ELR (cell line): ENCODE data around the gene COL20A1.

Experiments
- DNase-seq: peaks from one replicate; pipeline ENCODE4 v3.0.0-alpha.2; 2015; ENCODE audit warnings: low read depth

COL20A1 gene

GRCh38 chr20:63350196-63350595, 57.2 kb downstream of the COL20A1 start:
- DNase-seq, result no peak

- DNase-seq, result no peak
These were observed 57.8 kb downstream of the COL20A1 start for GRCh38 chr20:63350597-63351325.

GRCh38 chr20:63351326-63351700, 58.3 kb downstream of the COL20A1 start:
- no peak for DNase-seq

GRCh38 chr20:63351811-63352591, 59.0 kb downstream of the COL20A1 start:
- DNase-seq, result no peak

- no peak for DNase-seq
These were observed 59.8 kb downstream of the COL20A1 start for GRCh38 chr20:63352811-63353221.

- no peak for DNase-seq
These were observed 61.8 kb downstream of the COL20A1 start for GRCh38 chr20:63354636-63355350.

GRCh38 chr20:63355781-63356295, 62.9 kb downstream of the COL20A1 start:
- no peak for DNase-seq

- no peak for DNase-seq
These were observed 63.5 kb downstream of the COL20A1 start for GRCh38 chr20:63356511-63356910.

- DNase-seq, result no peak
These were observed 64.2 kb downstream of the COL20A1 start for GRCh38 chr20:63356931-63357879.

- DNase-seq, result no peak
These were observed 65.2 kb downstream of the COL20A1 start for GRCh38 chr20:63357921-63358905.

GRCh38 chr20:63359164-63359934, 66.4 kb downstream of the COL20A1 start:
- no peak for DNase-seq

GRCh38 chr20:63359937-63360849, 67.2 kb downstream of the COL20A1 start:
- DNase-seq, result no peak

- no peak for DNase-seq
These were observed 68.0 kb downstream of the COL20A1 start, which contains the start of gene CHRNA4 for GRCh38 chr20:63360850-63361518. TSS of gene CHRNA4 (minus strand) at chr20:63361349. CDS start at chr20:63361165, 184 bp downstream.

- peak; percentile 23 for DNase-seq
These were observed 68.8 kb downstream of the COL20A1 start for GRCh38 chr20:63361519-63362435.

GRCh38 chr20:63362436-63363009, 69.5 kb downstream of the COL20A1 start:
- no peak for DNase-seq
